PFSK-1 (cell line): ENCODE results near the gene ADCY4. TPM values are rescaled to one million over a fixed set of nuclear protein-coding genes. Genes with fewer than 3 reads are reported as not detected.

ENCODE experiments used
- FOXP2 ChIP-seq: optimal IDR thresholded peaks from 2 replicates; pipeline ENCODE3; 2011; ENCODE audit warnings: borderline replicate concordance, control low read depth, inconsistent platforms; ENCODE audit not compliant: insufficient read depth; ENCODE audit errors: extremely low read length, extremely low read depth
- POLR2AphosphoS5 ChIP-seq: IDR thresholded peaks from 2 replicates; pipeline ENCODE4 v1.6.1; 2012; ENCODE audit warnings: low read depth, mild to moderate bottlenecking, control low read depth, low read length, moderate library complexity
- REST ChIP-seq, 2 experiments: IDR thresholded peaks; 2 replicates each; pipeline versions ENCODE4 v1.6.1 to v1.8.0; 2011 to 2012; ENCODE audit warnings: low read depth in 2 of 2, low read length in 2 of 2, control low read depth in 1 of 2, inconsistent platforms in 1 of 2, mild to moderate bottlenecking in 1 of 2, moderate library complexity in 1 of 2; ENCODE audit not compliant: insufficient read depth in 1 of 2
- SIN3A ChIP-seq: IDR thresholded peaks from 2 replicates; pipeline ENCODE4 v1.6.1; 2012; ENCODE audit warnings: mild to moderate bottlenecking, low read length, moderate library complexity, borderline replicate concordance; ENCODE audit not compliant: insufficient read depth
- TAF1 ChIP-seq: IDR thresholded peaks from 2 replicates; pipeline ENCODE4 v1.6.1; 2012; ENCODE audit warnings: low read length, control low read depth, borderline replicate concordance; ENCODE audit not compliant: insufficient read depth
- polyA plus RNA-seq: library from polyadenylated mRNA; unstranded; fragments of >200 nt; gene quantifications from one replicate; pipeline ENCODE4 v1.2.1, GENCODE V29; 2012; ENCODE audit warnings: low read depth, missing spikeins; ENCODE audit not compliant: insufficient read length

Gene ADCY4
- polyA plus RNA-seq = not detected

- no peak for TF ChIP-seq REST (IDR thresholded peaks at IDR 0.05; ENCODE audit: insufficient read depth in 1 of 2, low read depth in 2 of 2, low read length in 2 of 2)
- no peak for TF ChIP-seq POLR2AphosphoS5
- TF ChIP-seq FOXP2 = no peak
- no peak for TF ChIP-seq TAF1
- no peak for TF ChIP-seq SIN3A
These were observed at the start of gene ADCY4 for GRCh38 chr14:24334431-24335291. TSS of gene ADCY4 (minus strand) at chr14:24335071. CDS start at chr14:24334652, 419 bp downstream.

- TF ChIP-seq TAF1 = no peak
- TF ChIP-seq FOXP2 = no peak
- no peak for TF ChIP-seq REST (IDR thresholded peaks at IDR 0.05; ENCODE audit: insufficient read depth in 1 of 2, low read depth in 2 of 2, low read length in 2 of 2)
- no peak for TF ChIP-seq SIN3A
- TF ChIP-seq POLR2AphosphoS5 = no peak
These were observed 49.3 kb upstream of the ADCY4 start for GRCh38 chr14:24384169-24384568.

- TF ChIP-seq FOXP2 (no peak), REST (IDR thresholded peaks at IDR 0.05; ENCODE audit: insufficient read depth in 1 of 2, low read depth in 2 of 2, low read length in 2 of 2) (no peak), POLR2AphosphoS5 (no peak)
These were observed 47.1 kb upstream of the ADCY4 start for GRCh38 chr14:24382064-24382371.

GRCh38 chr14:24381363-24382063 lies 46.6 kb upstream of the ADCY4 start:
- no peak for TF ChIP-seq FOXP2

- TF ChIP-seq FOXP2 = no peak
- TF ChIP-seq REST (IDR thresholded peaks at IDR 0.05; ENCODE audit: insufficient read depth in 1 of 2, low read depth in 2 of 2, low read length in 2 of 2) = no peak
These were observed 45.2 kb upstream of the ADCY4 start for GRCh38 chr14:24379907-24380730.
